ENCODE results near the gene PGD.
A peak's percentile ranks its signal among the peaks of the same experiment; 100 is the strongest.
"Not testable (repeated sequence)": the region's sequence is repeated elsewhere in the genome, so short reads cannot be mapped to it uniquely, and the experiment has no call there.

The PGD gene

DNA sequence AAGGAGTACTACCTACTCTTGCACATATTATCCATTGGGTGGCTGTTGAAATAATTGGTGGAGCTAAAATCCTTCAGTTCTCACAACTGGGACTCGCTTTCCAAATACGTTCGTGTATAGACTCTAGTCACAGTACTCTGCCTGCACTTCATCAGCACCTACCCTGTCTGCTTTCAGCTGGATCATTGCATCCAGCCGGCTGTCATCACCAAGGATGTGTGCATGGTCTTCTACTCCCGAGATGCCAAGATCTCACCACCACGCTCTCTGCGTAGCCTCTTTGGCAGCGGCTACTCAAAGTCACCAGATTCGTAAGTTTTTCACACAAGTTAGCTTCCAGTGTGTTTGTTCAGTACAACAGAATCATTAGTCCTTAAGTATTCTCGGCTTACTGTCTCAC lies 37.3 kb upstream of the PGD start:
- Histone ChIP-seq H2AFZ (ENCODE audit: low read depth, low read length) (no peak overlapping the region), H3K4me2 (ENCODE audit: low read length) (no peak overlapping the region), H3K27ac (ENCODE audit: low read length) (no peak overlapping the region), H4K20me1 (ENCODE audit: insufficient read depth, low read length) (no peaks in the 10 kb centered on the region), H3K79me2 (ENCODE audit: low read length) (no peaks in the 10 kb centered on the region), H3K27me3 (ENCODE audit: low read depth, low read length) (no peaks in the 10 kb centered on the region), H3K4me3 (ENCODE audit: low read length) (no peak overlapping the region), H3K9me3 (ENCODE audit: insufficient read depth, low read length) (no peaks in the 10 kb centered on the region), H3K4me1 (ENCODE audit: low read length) (no peaks in the 10 kb centered on the region), H3K36me3 (replicated peaks; ENCODE audit: low read depth, low read length) (no peaks in the 10 kb centered on the region), H3K9ac (ENCODE audit: low read length) (no peak overlapping the region)
- TF ChIP-seq, protein P1, sequence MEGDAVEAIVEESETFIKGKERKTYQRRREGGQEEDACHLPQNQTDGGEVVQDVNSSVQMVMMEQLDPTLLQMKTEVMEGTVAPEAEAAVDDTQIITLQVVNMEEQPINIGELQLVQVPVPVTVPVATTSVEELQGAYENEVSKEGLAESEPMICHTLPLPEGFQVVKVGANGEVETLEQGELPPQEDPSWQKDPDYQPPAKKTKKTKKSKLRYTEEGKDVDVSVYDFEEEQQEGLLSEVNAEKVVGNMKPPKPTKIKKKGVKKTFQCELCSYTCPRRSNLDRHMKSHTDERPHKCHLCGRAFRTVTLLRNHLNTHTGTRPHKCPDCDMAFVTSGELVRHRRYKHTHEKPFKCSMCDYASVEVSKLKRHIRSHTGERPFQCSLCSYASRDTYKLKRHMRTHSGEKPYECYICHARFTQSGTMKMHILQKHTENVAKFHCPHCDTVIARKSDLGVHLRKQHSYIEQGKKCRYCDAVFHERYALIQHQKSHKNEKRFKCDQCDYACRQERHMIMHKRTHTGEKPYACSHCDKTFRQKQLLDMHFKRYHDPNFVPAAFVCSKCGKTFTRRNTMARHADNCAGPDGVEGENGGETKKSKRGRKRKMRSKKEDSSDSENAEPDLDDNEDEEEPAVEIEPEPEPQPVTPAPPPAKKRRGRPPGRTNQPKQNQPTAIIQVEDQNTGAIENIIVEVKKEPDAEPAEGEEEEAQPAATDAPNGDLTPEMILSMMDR (IDR thresholded peaks at IDR 0.05; ENCODE audit: low read depth, low read length) = no peak
- TF ChIP-seq EZH2phosphoT487 (IDR thresholded peaks at IDR 0.05; ENCODE audit: low read depth) = no peak

DNA sequence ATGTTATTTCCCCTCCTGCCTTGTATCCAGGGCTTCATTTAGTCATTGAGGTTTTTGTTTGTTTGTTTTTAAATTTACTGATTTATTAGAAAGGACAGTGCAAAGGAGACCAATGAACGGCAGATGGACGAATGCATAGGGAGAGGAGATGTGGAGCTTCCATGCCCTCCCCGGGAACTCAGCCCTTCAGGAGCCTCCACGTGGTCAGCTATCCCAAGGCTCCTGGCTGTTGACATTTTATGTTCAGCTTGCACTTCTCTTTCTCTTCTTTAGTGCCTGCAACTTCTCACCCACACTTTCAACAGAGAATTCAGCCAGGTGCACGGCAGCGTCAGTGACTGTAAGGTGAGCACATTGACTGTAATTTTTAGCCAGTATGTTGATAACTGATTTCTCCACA lies 30.7 kb upstream of the PGD start:
- Histone ChIP-seq H3K4me1 (ENCODE audit: low read length) (no peaks in the 10 kb centered on the region), H3K27me3 (ENCODE audit: low read depth, low read length) (no peaks in the 10 kb centered on the region), H3K36me3 (replicated peaks; ENCODE audit: low read depth, low read length) (no peaks in the 10 kb centered on the region), H3K27ac (ENCODE audit: low read length) (no peak overlapping the region), H4K20me1 (ENCODE audit: insufficient read depth, low read length) (no peaks in the 10 kb centered on the region), H3K4me3 (ENCODE audit: low read length) (no peak overlapping the region), H3K9me3 (ENCODE audit: insufficient read depth, low read length) (no peaks in the 10 kb centered on the region), H3K79me2 (ENCODE audit: low read length) (no peaks in the 10 kb centered on the region), H3K4me2 (ENCODE audit: low read length) (no peak overlapping the region), H2AFZ (ENCODE audit: low read depth, low read length) (no peak overlapping the region), H3K9ac (ENCODE audit: low read length) (no peak overlapping the region)
- TF ChIP-seq, protein P1 (IDR thresholded peaks at IDR 0.05; ENCODE audit: low read depth, low read length) = no peak
- no peak for TF ChIP-seq EZH2phosphoT487 (IDR thresholded peaks at IDR 0.05; ENCODE audit: low read depth)

DNA sequence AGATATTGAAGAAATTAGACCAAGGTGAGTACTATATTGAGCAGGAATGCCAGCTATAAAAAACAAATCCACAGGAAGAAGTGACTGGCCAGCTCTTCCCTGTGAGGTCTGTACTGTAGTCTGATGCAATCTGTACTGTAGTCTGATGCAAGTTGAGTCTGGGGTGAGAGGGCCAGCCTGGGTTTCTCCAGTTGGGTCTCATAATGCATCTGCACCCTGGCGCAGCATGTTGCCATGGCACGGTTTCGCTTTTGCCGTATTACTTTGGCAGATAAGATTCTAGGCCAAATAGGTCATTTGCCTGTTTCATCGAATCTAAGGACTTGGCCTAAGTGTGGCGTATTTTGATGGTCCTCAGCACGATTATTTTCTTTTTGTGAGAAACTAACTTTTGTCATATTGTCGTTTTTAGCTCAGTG lies 24.4 kb upstream of the PGD start:
- Histone ChIP-seq H3K4me3 (ENCODE audit: low read length) (no peak overlapping the region), H3K9me3 (ENCODE audit: insufficient read depth, low read length) (no peaks in the 10 kb centered on the region), H2AFZ (ENCODE audit: low read depth, low read length) (no peak overlapping the region), H3K36me3 (replicated peaks; ENCODE audit: low read depth, low read length) (no peaks in the 10 kb centered on the region), H3K4me2 (ENCODE audit: low read length) (no peak overlapping the region), H4K20me1 (ENCODE audit: insufficient read depth, low read length) (no peaks in the 10 kb centered on the region), H3K27me3 (ENCODE audit: low read depth, low read length) (no peaks in the 10 kb centered on the region), H3K9ac (ENCODE audit: low read length) (no peak overlapping the region), H3K79me2 (ENCODE audit: low read length) (no peaks in the 10 kb centered on the region), H3K4me1 (ENCODE audit: low read length) (peaks cover 18% of the 10 kb centered on the region), H3K27ac (ENCODE audit: low read length) (no peak overlapping the region)
- TF ChIP-seq, protein P1 (IDR thresholded peaks at IDR 0.05; ENCODE audit: low read depth, low read length) = no peak
- TF ChIP-seq EZH2phosphoT487 (IDR thresholded peaks at IDR 0.05; ENCODE audit: low read depth) = no peak

DNA sequence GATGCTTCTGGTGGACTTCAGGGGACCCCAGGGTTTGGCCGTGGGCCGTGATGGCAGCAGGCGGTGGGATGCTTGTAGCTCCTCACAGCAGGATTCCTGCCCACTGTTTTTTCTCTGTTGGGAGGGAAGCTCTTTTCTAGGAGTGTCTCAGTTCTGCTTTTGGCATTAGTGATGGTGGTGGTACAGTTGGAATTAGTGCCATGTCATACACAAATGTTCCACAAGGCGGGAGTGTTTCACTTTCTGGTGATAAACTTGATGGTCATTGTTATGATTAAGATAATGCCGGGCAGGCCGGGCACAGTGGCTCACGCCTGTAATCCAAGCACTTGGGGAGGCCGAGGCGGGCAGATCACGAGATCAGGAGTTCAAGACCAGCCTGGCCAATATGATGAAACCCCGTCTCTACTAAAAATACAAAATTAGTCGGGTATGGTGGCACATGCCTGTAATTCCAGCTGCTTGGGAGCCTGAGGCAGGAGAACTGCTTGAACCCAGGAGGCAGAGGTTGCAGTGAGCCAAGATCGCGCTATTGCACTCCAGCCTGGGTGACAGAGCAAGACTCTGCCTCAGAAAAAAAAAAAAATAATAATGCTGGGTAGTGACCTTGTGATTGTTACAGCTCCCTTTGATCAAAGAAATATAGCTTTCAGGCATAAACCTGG lies 21.4 kb upstream of the PGD start:
- Histone ChIP-seq H3K4me1 (ENCODE audit: low read length) (peaks cover 18% of the 10 kb centered on the region), H3K4me2 (ENCODE audit: low read length) (peak overlapping the region; percentile 24; the same call in 1 of the 2 replicates)
- not testable (repeated sequence) for H3K27ac ChIP-seq (ENCODE audit: low read length); H3K79me2 ChIP-seq (ENCODE audit: low read length); H3K27me3 ChIP-seq (ENCODE audit: low read depth, low read length); H2AFZ ChIP-seq (ENCODE audit: low read depth, low read length); H3K9me3 ChIP-seq (ENCODE audit: insufficient read depth, low read length); H3K36me3 ChIP-seq (replicated peaks; ENCODE audit: low read depth, low read length); H3K4me3 ChIP-seq (ENCODE audit: low read length); H4K20me1 ChIP-seq (ENCODE audit: insufficient read depth, low read length); H3K9ac ChIP-seq (ENCODE audit: low read length)
- TF ChIP-seq, protein P1 (IDR thresholded peaks at IDR 0.05; ENCODE audit: low read depth, low read length) = peak; percentile 42

Data from OCI-LY3 (cell line).